Body of pancreas (tissue), 4 donors: Measurements from ENCODE around the gene PCSK5. TPM values are rescaled to one million over a fixed set of nuclear protein-coding genes. Genes with fewer than 3 reads are reported as not detected.
"Not testable (repeated sequence)": the region's sequence is repeated elsewhere in the genome, so short reads cannot be mapped to it uniquely, and the experiment has no call there.

Experiments used
- ATAC-seq: fragments of 150-250 bp; one replicate; pipeline ENCODE4 v1.9.1; 2016
- DNase-seq, 4 donors: peaks; one replicate each; pipeline ENCODE4 v3.0.0-alpha.2; 2019
- H3K27ac ChIP-seq, 4 donors: fragments of 200-600 bp; sonication (generic); 1 replicate in 3 of 4; 2 replicates in 1 of 4; pipeline versions ENCODE4 v1.5.1 to v1.6.1; 2016 to 2019; ENCODE audit warnings: mild to moderate bottlenecking in 1 of 4, mixed read lengths in 1 of 4, moderate library complexity in 1 of 4
- H3K27me3 ChIP-seq, 2 donors: fragments of 200-600 bp; sonication (generic); one replicate each; pipeline ENCODE4 v1.6.0; 2016; ENCODE audit warnings: mild to moderate bottlenecking in 1 of 2
- H3K36me3 ChIP-seq, 2 donors: fragments of 200-600 bp; sonication (generic); replicated peaks in 1 of 2; 2 replicates each; pipeline ENCODE4 v1.5.1; 2016; ENCODE audit warnings: low read depth in 2 of 2; ENCODE audit not compliant: insufficient read depth in 1 of 2
- H3K4me1 ChIP-seq: fragments of 200-600 bp; sonication (generic); one replicate; pipeline ENCODE4 v1.6.0; 2016
- H3K4me3 ChIP-seq, 2 donors: fragments of 200-600 bp; sonication (generic); 1 replicate in 1 of 2; 2 replicates in 1 of 2; pipeline ENCODE4 v1.5.1; 2016 to 2019
- H3K9me3 ChIP-seq, 3 donors: fragments of 200-600 bp; sonication (generic); 1 replicate in 2 of 3; 2 replicates in 1 of 3; pipeline ENCODE4 v1.5.1; 2016
- POLR2A ChIP-seq, 3 donors: fragments of 450-650 bp; IDR thresholded peaks; one replicate each; pipeline ENCODE4 v1.6.1; 2016; ENCODE audit warnings: antibody characterized with exemption in 3 of 3, mild to moderate bottlenecking in 2 of 3
- WGBS, 2 donors: methylation state at CpG; one replicate each; pipeline ENCODE4 v1.1.5; 2017; 5-methylcytosine and 5-hydroxymethylcytosine counted together
- intact Hi-C: fragments of 100-400 bp; cut with DNase I; formaldehyde crosslinking; loops from one replicate; pipeline ENCODE4 v1.15.1; 2023
- total RNA-seq, 2 donors: library from RNA; depleted of rRNA; stranded (reverse); fragments of >200 nt; gene quantifications; one replicate each; pipeline ENCODE4 v1.1.0, GENCODE V29; 2016
- TF ChIP-seq, protein P1 (sequence below), 7 experiments: fragments of 450-650 bp in 4 of 7; fragments of 200-600 bp in 3 of 7; sonication (generic) in 3 of 7; IDR thresholded peaks; one replicate each; pipeline ENCODE4 v1.5.1; 2016 to 2019; ENCODE audit warnings: antibody characterized with exemption in 7 of 7

Gene PCSK5
- total RNA-seq, 2 donors from 2014 or later: 11.2 to 12.2 TPM

DNA sequence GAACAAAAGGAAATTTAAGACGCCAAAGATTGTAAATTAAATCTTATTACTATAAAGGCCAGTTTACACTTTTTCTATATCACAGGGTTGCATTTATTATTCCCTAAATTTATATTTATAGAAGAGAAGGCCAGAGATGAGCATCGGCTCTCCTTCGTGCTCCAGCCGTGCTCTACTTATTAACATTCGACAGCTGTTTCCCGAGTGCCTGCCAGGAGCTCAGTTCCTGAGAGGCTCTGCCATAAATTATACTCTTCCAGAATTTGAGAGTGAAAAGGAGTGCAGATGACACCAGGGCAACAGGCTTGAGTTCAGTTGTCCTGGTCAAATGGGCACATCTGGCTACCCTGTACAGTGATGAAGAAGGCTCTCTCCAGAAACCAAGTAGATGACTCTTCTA lies 70.1 kb downstream of the PCSK5 start:
- H3K4me1 ChIP-seq: peaks cover 8% of the 10 kb centered on the region
- no peak for DNase-seq
- no peak overlapping the region for H3K27ac ChIP-seq
- TF ChIP-seq POLR2A (IDR thresholded peaks at IDR 0.05): no peak
- TF ChIP-seq, protein P1, sequence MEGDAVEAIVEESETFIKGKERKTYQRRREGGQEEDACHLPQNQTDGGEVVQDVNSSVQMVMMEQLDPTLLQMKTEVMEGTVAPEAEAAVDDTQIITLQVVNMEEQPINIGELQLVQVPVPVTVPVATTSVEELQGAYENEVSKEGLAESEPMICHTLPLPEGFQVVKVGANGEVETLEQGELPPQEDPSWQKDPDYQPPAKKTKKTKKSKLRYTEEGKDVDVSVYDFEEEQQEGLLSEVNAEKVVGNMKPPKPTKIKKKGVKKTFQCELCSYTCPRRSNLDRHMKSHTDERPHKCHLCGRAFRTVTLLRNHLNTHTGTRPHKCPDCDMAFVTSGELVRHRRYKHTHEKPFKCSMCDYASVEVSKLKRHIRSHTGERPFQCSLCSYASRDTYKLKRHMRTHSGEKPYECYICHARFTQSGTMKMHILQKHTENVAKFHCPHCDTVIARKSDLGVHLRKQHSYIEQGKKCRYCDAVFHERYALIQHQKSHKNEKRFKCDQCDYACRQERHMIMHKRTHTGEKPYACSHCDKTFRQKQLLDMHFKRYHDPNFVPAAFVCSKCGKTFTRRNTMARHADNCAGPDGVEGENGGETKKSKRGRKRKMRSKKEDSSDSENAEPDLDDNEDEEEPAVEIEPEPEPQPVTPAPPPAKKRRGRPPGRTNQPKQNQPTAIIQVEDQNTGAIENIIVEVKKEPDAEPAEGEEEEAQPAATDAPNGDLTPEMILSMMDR (IDR thresholded peaks at IDR 0.05): no peak
- H3K36me3 ChIP-seq: no peaks in the 10 kb centered on the region
- H3K9me3 ChIP-seq: no peaks in the 10 kb centered on the region
- intact Hi-C loops: no loop called here
- no peaks in the 10 kb centered on the region for H3K27me3 ChIP-seq
- WGBS, 2 donors: 76 to 84% methylated on average over 6 of the region's 6 CpGs
- H3K4me3 ChIP-seq: no peak overlapping the region
- ATAC-seq: no peak

- H3K9me3 ChIP-seq: no peaks in the 10 kb centered on the region
- WGBS, 2 donors: 31 to 37% methylated on average over 7 to 8 of the region's 8 CpGs
- peaks cover 8% of the 10 kb centered on the region for H3K4me1 ChIP-seq
- peak; percentile 63 to 89 (median 73) for DNase-seq
- TF ChIP-seq, protein P1 (IDR thresholded peaks at IDR 0.05): no peak
- TF ChIP-seq POLR2A (IDR thresholded peaks at IDR 0.05): no peak
- H3K27ac ChIP-seq: no peak overlapping the region
- peak; percentile 82 for ATAC-seq
- no peaks in the 10 kb centered on the region for H3K27me3 ChIP-seq
- no peak overlapping the region for H3K4me3 ChIP-seq
- H3K36me3 ChIP-seq: no peaks in the 10 kb centered on the region
- intact Hi-C loops: no loop called here
Observed at GRCh38 chr9:75962013-75962661, 71.7 kb downstream of the PCSK5 start.

DNA sequence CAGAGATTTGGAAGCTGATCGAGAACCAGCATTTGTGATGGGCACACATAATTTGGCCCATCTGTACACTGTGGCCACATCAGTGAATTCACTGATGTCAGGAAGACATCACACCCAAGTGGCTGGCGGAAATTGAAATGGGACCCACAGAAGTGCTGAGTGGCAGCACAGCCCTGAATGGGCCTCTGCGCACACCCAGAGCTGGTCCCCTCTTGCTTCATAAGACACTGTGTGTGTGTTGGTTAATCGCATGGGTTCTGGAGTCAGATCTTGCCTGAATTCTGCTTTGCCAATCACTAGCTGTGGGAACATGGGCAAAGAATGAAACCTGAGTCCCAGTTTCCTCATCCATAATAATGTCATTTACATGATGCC lies 72.2 kb downstream of the PCSK5 start:
- DNase-seq (no peak), ATAC-seq (no peak)
- Histone ChIP-seq H3K4me3 (no peak overlapping the region), H3K27ac (no peak overlapping the region), H3K4me1 (peaks cover 8% of the 10 kb centered on the region), H3K9me3 (no peaks in the 10 kb centered on the region), H3K36me3 (no peaks in the 10 kb centered on the region), H3K27me3 (no peaks in the 10 kb centered on the region)
- intact Hi-C loops: no loop called here
- TF ChIP-seq POLR2A (IDR thresholded peaks at IDR 0.05): no peak
- TF ChIP-seq, protein P1 (IDR thresholded peaks at IDR 0.05): no peak
- WGBS, 2 donors: 92 to 93% methylated on average over 4 of the region's 4 CpGs

DNA sequence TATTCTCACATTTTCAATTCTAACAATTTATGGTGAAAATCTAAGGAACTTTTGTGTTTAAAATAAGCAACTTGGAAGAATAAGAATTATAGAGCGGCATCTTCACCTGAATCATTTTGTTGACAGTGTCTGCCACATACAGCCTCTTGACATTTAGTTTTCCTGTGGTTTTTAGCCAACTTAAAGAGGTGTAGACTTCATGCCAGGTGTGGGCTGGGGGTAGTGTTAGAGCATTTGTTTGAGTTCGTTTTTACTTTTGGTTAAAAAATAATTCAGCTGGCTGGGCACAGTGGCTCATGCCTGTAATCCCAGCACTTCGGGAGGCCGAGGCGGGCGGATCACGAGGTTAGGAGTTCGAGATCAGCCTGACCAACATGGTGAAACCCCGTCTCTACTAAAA lies 72.8 kb downstream of the PCSK5 start:
- H3K27me3 ChIP-seq, ATAC-seq, H3K9me3 ChIP-seq, H3K4me1 ChIP-seq, H3K4me3 ChIP-seq, H3K36me3 ChIP-seq, DNase-seq, H3K27ac ChIP-seq, intact Hi-C loops: not testable (repeated sequence)
- 88 to 91% methylated on average over 9 of the region's 9 CpGs for WGBS, 2 donors

DNA sequence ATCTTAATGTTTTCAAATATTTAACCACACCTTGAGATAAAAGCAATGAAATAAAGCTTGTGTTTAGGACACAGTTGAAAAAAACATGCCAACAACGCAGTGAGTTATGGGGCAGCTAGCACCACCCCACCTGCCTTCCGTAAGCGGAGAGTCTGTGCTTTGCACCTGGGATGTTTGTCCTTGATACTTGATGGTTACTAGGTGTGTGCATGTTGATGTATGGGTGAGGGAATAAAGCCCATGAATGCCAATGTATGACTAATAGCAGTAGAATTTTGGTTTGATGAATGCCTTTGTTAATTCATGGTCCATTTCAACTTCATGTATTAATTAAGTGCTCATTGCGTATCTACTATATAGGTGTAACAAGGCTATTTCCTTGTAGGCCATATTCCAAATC lies 74.0 kb downstream of the PCSK5 start:
- no peaks in the 10 kb centered on the region for H3K27me3 ChIP-seq
- H3K9me3 ChIP-seq: no peaks in the 10 kb centered on the region
- H3K36me3 ChIP-seq: no peaks in the 10 kb centered on the region
- no peak for ATAC-seq
- DNase-seq: no peak
- no peak for TF ChIP-seq POLR2A (IDR thresholded peaks at IDR 0.05)
- TF ChIP-seq, protein P1 (IDR thresholded peaks at IDR 0.05): no peak
- WGBS, 2 donors: 71 to 75% methylated on average over 4 of the region's 4 CpGs
- intact Hi-C loops: no loop called here
- no peak overlapping the region for H3K4me3 ChIP-seq
- peaks cover 8% of the 10 kb centered on the region for H3K4me1 ChIP-seq
- H3K27ac ChIP-seq: no peak overlapping the region
